Large intestine (tissue), 3 donors: ENCODE measurements around the gene PRELP. TPM values are rescaled to one million over a fixed set of nuclear protein-coding genes. Genes with fewer than 3 reads are reported as not detected.

Source experiments
- DNase-seq, 2 donors: peaks; one replicate each; pipeline versions ENCODE4 v3.0.0 to v3.0.0-alpha.2; 2013
- H3K27ac ChIP-seq: one replicate; pipeline ENCODE4 v1.5.1; 2013; ENCODE audit warnings: low read length
- H3K27me3 ChIP-seq: 2 replicates; pipeline ENCODE4 v1.6.1; 2013; ENCODE audit warnings: low read length; ENCODE audit not compliant: control insufficient read depth, insufficient read depth
- H3K36me3 ChIP-seq: 2 replicates; pipeline ENCODE4 v1.6.1; 2013; ENCODE audit warnings: low read length; ENCODE audit not compliant: control insufficient read depth, insufficient read depth
- H3K4me1 ChIP-seq: one replicate; pipeline ENCODE4 v1.6.1; 2013; ENCODE audit warnings: low read length; ENCODE audit not compliant: control insufficient read depth, insufficient read depth
- H3K4me3 ChIP-seq: one replicate; pipeline ENCODE4 v1.5.1; 2013; ENCODE audit warnings: low read length
- H3K9me3 ChIP-seq: one replicate; pipeline ENCODE4 v1.6.1; 2013; ENCODE audit warnings: mild to moderate bottlenecking, low read depth, low read length, moderate library complexity; ENCODE audit not compliant: control insufficient read depth
- WGBS: methylation state at CpG from one replicate; pipeline ENCODE4 v1.1.5; 2013; ENCODE audit warnings: low lambda C conversion rate; ENCODE audit not compliant: insufficient coverage; 5-methylcytosine and 5-hydroxymethylcytosine counted together
- polyA plus RNA-seq: library from polyadenylated mRNA; unstranded; fragments of 120-200 nt; gene quantifications from one replicate; pipeline ENCODE4 v1.2.1, GENCODE V29; 2013

PRELP gene
- polyA plus RNA-seq, 1 donor, result 4.4 TPM

- Histone ChIP-seq H3K27ac (no peak overlapping the region), H3K27me3 (no peaks in the 10 kb centered on the region), H3K4me3 (no peak overlapping the region), H3K36me3 (no peaks in the 10 kb centered on the region), H3K9me3 (no peaks in the 10 kb centered on the region), H3K4me1 (no peaks in the 10 kb centered on the region)
- DNase-seq, result no peak
- WGBS, result no CpG with 5 or more reads among the region's 5 CpGs
Observed at GRCh38 chr1:203453016-203453415, 22.6 kb upstream of the PRELP start.

- Histone ChIP-seq H3K27me3 (no peaks in the 10 kb centered on the region), H3K4me3 (no peak overlapping the region), H3K9me3 (no peaks in the 10 kb centered on the region), H3K27ac (no peak overlapping the region), H3K4me1 (no peaks in the 10 kb centered on the region), H3K36me3 (no peaks in the 10 kb centered on the region)
- WGBS, result no CpG with 5 or more reads among the region's 5 CpGs
- no peak for DNase-seq
Observed at GRCh38 chr1:203453616-203454015, 22.0 kb upstream of the PRELP start.

GRCh38 chr1:203454986-203455471 is 20.6 kb upstream of the PRELP start:
- Histone ChIP-seq H3K4me3 (no peak overlapping the region), H3K4me1 (no peaks in the 10 kb centered on the region), H3K27me3 (no peaks in the 10 kb centered on the region), H3K36me3 (no peaks in the 10 kb centered on the region), H3K27ac (no peak overlapping the region), H3K9me3 (no peaks in the 10 kb centered on the region)
- no CpG with 5 or more reads among the region's 18 CpGs for WGBS
- no peak for DNase-seq

- Histone ChIP-seq H3K9me3 (no peaks in the 10 kb centered on the region), H3K4me3 (no peak overlapping the region), H3K27ac (no peak overlapping the region), H3K4me1 (no peaks in the 10 kb centered on the region), H3K27me3 (no peaks in the 10 kb centered on the region), H3K36me3 (no peaks in the 10 kb centered on the region)
- no peak for DNase-seq
- no CpG with 5 or more reads among the region's 3 CpGs for WGBS
Observed at GRCh38 chr1:203455706-203456105, 19.9 kb upstream of the PRELP start.

GRCh38 chr1:203456577-203456976 is 19.0 kb upstream of the PRELP start:
- no peaks in the 10 kb centered on the region for H3K36me3 ChIP-seq

GRCh38 chr1:203458078-203458477 is 17.5 kb upstream of the PRELP start:
- WGBS, result 85% methylated on average over 5 of the region's 5 CpGs
- H3K9me3 ChIP-seq, result no peaks in the 10 kb centered on the region
- no peak for DNase-seq
- no peaks in the 10 kb centered on the region for H3K36me3 ChIP-seq
- H3K27me3 ChIP-seq, result no peaks in the 10 kb centered on the region
- H3K4me1 ChIP-seq, result no peaks in the 10 kb centered on the region
- no peak overlapping the region for H3K27ac ChIP-seq
- no peak overlapping the region for H3K4me3 ChIP-seq

More at GRCh38 chr1:203456577-203456976, 19.0 kb upstream of the PRELP start:
- no peaks in the 10 kb centered on the region for H3K4me1 ChIP-seq
- no peak for DNase-seq
- H3K27ac ChIP-seq, result no peak overlapping the region
- H3K9me3 ChIP-seq, result no peaks in the 10 kb centered on the region
- H3K4me3 ChIP-seq, result no peak overlapping the region
- WGBS, result no CpG with 5 or more reads among the region's 4 CpGs
- H3K27me3 ChIP-seq, result no peaks in the 10 kb centered on the region

GRCh38 chr1:203459671-203460201 is 15.9 kb upstream of the PRELP start:
- no peaks in the 10 kb centered on the region for H3K27me3 ChIP-seq
- no peak overlapping the region for H3K4me3 ChIP-seq
- no peaks in the 10 kb centered on the region for H3K9me3 ChIP-seq
- H3K4me1 ChIP-seq, result no peaks in the 10 kb centered on the region
- 100% methylated on average over 1 of the region's 8 CpGs for WGBS
- H3K27ac ChIP-seq, result no peak overlapping the region
- DNase-seq, result no peak
- no peaks in the 10 kb centered on the region for H3K36me3 ChIP-seq

- no peaks in the 10 kb centered on the region for H3K27me3 ChIP-seq
- no peaks in the 10 kb centered on the region for H3K9me3 ChIP-seq
- no peaks in the 10 kb centered on the region for H3K36me3 ChIP-seq
- 50% methylated on average over 3 of the region's 5 CpGs for WGBS
- DNase-seq, result no peak
- H3K27ac ChIP-seq, result no peak overlapping the region
- no peak overlapping the region for H3K4me3 ChIP-seq
- peaks cover 10% of the 10 kb centered on the region for H3K4me1 ChIP-seq
Observed at GRCh38 chr1:203461717-203462116, 13.9 kb upstream of the PRELP start.

GRCh38 chr1:203462143-203462542 is 13.5 kb upstream of the PRELP start:
- Histone ChIP-seq H3K4me3 (no peak overlapping the region), H3K36me3 (no peaks in the 10 kb centered on the region), H3K4me1 (peaks cover 10% of the 10 kb centered on the region), H3K9me3 (no peaks in the 10 kb centered on the region), H3K27me3 (no peaks in the 10 kb centered on the region), H3K27ac (no peak overlapping the region)
- DNase-seq, result no peak
- WGBS, result no CpG with 5 or more reads among the region's 1 CpG

GRCh38 chr1:203462878-203463277 is 12.7 kb upstream of the PRELP start:
- Histone ChIP-seq H3K27me3 (no peaks in the 10 kb centered on the region), H3K36me3 (no peaks in the 10 kb centered on the region), H3K9me3 (no peaks in the 10 kb centered on the region), H3K27ac (no peak overlapping the region), H3K4me1 (peaks cover 12% of the 10 kb centered on the region), H3K4me3 (no peak overlapping the region)
- 81% methylated on average over 2 of the region's 6 CpGs for WGBS
- DNase-seq, result no peak

- H3K4me3 ChIP-seq, result no peak overlapping the region
- no peak overlapping the region for H3K27ac ChIP-seq
- H3K36me3 ChIP-seq, result no peaks in the 10 kb centered on the region
- H3K4me1 ChIP-seq, result peaks cover 18% of the 10 kb centered on the region
- no peaks in the 10 kb centered on the region for H3K9me3 ChIP-seq
- H3K27me3 ChIP-seq, result no peaks in the 10 kb centered on the region
- 55% methylated on average over 1 of the region's 7 CpGs for WGBS
- DNase-seq, result no peak
Observed at GRCh38 chr1:203463469-203464062, 12.0 kb upstream of the PRELP start.
